OCI-M2 (cell line): ENCODE results near the gene ANKRD33B.

Experiments used
- DNase-seq: peaks from one replicate; lab custom pipeline; 2025; ENCODE audit not compliant: unreplicated experiment; lab: John Stamatoyannopoulos, UW

ANKRD33B gene

GRCh38 chr5:10577371-10578292, 13.8 kb downstream of the ANKRD33B start:
- no peak for DNase-seq

DNA sequence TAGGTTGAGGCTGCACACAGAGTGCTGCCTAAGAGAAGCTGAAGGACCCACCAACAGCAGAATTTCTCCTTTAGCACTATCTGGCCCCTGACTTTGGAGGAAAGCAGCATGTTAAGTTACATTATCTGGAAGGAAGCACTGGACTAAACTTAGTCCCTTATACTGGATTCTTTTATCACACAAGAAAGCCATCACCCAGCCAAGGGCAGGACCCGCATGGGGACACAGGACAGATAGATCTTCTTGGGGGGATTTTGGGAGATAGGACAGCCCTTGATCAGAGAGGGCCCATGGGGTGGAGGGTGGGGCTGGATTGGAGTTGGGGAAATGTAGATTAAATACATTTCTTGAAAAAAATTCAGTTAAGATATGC, 14.4 kb downstream of the ANKRD33B start:
- DNase-seq = no peak

- DNase-seq = no peak
Measured at GRCh38 chr5:10578869-10579268, 15.0 kb downstream of the ANKRD33B start.

GRCh38 chr5:10579536-10580521, 16.0 kb downstream of the ANKRD33B start:
- DNase-seq = no peak

GRCh38 chr5:10580531-10581423, 16.9 kb downstream of the ANKRD33B start:
- DNase-seq = no peak

- no peak for DNase-seq
Measured at GRCh38 chr5:10581424-10581748, 17.5 kb downstream of the ANKRD33B start.

GRCh38 chr5:10581867-10582511, 18.1 kb downstream of the ANKRD33B start:
- DNase-seq = no peak

DNA sequence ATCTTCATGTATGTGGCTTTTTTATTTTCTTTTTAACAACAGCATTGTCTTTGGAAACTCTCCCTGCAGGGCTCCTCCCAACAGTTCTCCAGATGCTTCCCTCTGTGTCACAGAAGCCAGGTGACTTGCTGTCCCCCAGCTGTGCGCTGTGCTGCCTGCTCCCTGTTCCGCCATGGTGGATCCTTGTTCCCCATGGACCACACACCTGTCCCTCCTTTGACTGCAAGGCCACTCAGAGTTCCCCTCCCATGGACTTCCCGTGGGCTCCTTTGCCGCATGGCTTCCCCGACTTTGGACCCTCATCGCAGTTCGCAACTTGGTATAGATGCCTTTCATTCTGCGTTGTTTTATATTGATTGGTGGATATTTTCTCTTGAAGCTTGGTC, 18.6 kb downstream of the ANKRD33B start:
- no peak for DNase-seq

GRCh38 chr5:10583663-10584572, 20.0 kb downstream of the ANKRD33B start:
- no peak for DNase-seq

GRCh38 chr5:10584714-10585517, 21.0 kb downstream of the ANKRD33B start:
- DNase-seq = no peak

DNA sequence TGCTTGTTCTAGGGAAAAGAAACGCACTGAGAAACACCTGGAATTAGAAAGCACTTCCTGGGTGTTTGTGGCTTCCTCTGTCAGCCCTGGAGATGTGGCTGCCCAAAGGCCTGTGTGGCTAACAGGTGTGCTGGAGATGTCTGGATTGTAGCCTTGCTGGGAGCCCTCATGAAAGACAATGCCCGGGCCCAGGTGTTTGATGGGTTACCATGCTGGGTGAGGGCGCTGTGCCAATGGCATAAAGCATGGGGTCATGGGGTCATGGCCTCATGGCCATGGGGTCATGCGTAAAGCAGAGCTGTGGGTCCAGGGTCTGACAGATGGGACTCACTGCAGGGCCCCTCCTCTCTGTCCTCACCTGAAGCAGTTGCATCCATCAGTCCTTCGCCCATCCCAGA, 21.6 kb downstream of the ANKRD33B start:
- DNase-seq = no peak

GRCh38 chr5:10586008-10586407, 22.1 kb downstream of the ANKRD33B start:
- DNase-seq = no peak

DNA sequence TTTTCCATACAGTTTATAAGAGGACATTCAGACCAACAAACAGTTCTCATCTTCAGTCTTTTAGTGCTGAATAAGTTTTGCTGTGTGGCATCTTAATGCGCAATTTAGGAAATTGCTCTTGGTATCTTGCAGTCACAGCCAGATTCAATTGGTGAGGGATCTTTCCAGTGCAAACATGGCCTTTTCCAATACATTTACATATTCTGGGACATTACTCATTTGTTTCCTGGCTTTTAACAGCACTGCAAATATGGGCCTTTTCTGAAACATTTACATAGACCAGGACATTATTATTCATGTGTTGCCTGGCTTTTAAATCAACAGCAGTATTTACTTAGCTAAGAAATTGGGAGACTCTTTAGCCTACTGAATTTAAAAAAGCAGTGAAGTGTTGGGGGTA, 22.7 kb downstream of the ANKRD33B start:
- DNase-seq = no peak

DNA sequence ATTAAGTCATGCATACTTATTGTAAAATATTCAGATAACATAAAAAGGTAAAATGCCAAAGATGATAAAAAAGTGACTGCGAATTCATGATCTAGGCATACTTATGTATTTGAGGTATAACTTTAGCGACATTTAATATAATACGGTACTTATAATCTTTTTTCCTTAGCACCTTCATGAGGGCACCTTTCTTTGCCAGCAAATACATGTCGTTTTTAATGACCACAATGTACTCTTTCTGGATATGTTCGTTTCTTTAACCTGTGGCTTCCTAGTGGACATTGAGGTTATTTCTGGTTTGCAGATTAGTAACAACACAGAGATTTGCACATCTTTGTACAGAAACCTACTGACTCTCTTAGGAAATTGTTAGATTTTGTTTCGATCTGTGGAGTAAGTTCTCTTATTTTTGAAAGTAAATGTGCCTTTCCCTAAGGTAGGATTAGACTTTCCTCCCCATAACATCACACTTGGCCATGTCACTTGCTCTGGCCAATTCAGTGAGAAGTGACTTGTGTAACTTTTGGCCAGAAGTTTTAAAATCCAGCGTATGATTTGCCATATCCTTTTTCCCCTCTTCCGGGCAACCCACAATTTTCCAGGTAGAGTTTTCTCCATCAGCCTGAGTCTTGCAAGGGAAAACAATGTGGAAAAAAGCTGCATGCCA, 24.4 kb downstream of the ANKRD33B start:
- no peak for DNase-seq

DNA sequence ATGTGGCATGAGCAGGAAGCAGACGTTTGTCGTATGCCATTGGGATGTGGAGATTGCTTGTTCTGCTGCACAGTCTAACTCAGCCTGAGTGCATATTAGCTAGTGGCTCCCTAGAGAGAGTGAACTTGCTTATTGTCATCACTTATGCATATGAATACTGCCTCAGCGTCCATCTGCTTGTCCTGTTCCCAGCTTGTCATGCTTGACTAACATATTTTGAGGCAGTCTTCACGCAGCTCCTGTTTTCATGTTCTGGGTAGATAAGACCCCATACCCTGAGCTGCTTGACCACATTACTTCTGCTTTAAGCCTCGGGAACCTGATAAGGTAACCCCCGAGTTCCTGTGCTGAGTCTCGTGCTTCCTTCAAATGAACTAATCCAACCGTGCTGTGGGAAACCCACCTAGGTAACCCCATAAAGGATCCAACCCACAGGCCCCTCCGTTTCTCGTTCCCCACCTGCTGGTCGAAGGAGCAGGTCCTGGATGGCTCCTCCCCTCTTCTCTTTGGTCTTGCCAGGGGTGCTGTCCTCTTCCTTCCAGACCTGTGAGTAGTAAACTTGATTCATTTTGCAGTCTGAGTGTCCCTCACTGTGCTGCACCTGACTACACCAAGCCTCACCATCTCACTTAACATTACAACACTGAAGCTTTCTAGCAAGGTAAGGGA, 25.0 kb downstream of the ANKRD33B start:
- peak; percentile 82 for DNase-seq

- DNase-seq = peak; percentile 9
Measured at GRCh38 chr5:10590226-10590999, 26.5 kb downstream of the ANKRD33B start.

GRCh38 chr5:10591159-10591558, 27.3 kb downstream of the ANKRD33B start:
- DNase-seq = no peak
